ENCODE measurements around the gene UBE2K. TPM values are rescaled to one million over a fixed set of nuclear protein-coding genes. Genes with fewer than 3 reads are reported as not detected.
"Not testable (repeated sequence)": the region's sequence is repeated elsewhere in the genome, so short reads cannot be mapped to it uniquely, and the experiment has no call there.

UBE2K gene
- total RNA-seq, 2 donors from 2014 or later = 25.6 to 30.3 TPM

DNA sequence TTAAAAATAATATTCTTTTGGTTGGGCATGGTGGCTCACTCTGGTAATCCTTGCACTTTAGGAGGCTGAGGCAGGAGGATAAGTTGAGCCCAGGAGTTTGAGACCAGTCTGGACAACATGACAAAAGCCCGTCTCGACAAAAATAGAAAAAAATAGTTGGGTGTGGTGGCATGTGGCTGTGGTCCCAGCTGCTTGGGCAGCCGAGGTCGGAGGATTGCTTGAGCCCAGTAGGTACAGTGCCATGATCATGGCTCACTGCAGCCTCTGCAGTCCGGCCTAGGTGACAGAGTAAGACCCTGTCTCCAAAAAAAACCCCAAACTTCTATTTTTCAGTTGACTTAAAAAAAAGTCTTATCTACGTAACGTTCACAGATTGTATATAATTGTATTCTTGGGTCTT, 23.9 kb downstream of the UBE2K start:
- Histone ChIP-seq H3K36me3 (no peaks in the 10 kb centered on the region), H3K4me3 (no peak overlapping the region), H3K4me1 (replicated peaks) (no peaks in the 10 kb centered on the region), H3K27ac (no peak overlapping the region), H3K9me3 (no peaks in the 10 kb centered on the region), H3K27me3 (replicated peaks; ENCODE audit: insufficient read depth) (no peaks in the 10 kb centered on the region)
- no peak for TF ChIP-seq POLR2A (IDR thresholded peaks at IDR 0.05)
- no peak for TF ChIP-seq POLR2AphosphoS5 (IDR thresholded peaks at IDR 0.05)
- no peak for DNase-seq (ENCODE audit: low spot score)
- WGBS = 67% methylated on average over 7 of the region's 7 CpGs
- intact Hi-C loops (cut with DNase I) = no loop called here

GRCh38 chr4:39729557-39729956, 31.6 kb downstream of the UBE2K start:
- WGBS = 66% methylated on average over 4 of the region's 4 CpGs
- Histone ChIP-seq H3K9me3 (no peaks in the 10 kb centered on the region), H3K36me3 (no peaks in the 10 kb centered on the region), H3K27me3 (replicated peaks; ENCODE audit: insufficient read depth) (no peaks in the 10 kb centered on the region), H3K4me1 (replicated peaks) (no peaks in the 10 kb centered on the region), H3K27ac (no peak overlapping the region), H3K4me3 (no peak overlapping the region)
- no peak for DNase-seq (ENCODE audit: low spot score)
- intact Hi-C loops (cut with DNase I) = no loop called here
- TF ChIP-seq POLR2A (IDR thresholded peaks at IDR 0.05) (no peak), POLR2AphosphoS5 (IDR thresholded peaks at IDR 0.05) (no peak), CTCF (IDR thresholded peaks at IDR 0.05) (no peak)

DNA sequence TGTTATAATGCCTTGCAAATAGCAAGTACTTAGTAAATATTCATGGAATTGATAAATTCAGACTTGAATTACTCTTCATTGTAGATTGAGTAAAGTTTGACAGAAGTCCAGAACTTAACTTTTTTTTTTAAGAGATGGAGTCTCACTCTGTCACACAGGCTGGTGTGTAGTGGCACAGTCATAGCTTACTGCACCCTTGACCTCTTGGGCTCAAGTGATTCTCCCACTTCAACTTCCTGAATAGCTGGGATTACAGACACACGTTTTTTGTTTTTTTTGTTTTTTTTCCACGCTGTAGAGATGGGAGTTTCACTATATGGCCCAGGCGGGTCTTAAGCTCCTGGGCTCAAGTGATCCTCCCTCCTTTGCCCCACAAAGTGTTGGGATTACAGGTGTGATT, 32.1 kb downstream of the UBE2K start:
- H3K27ac ChIP-seq = no peak overlapping the region
- 81% methylated on average over 3 of the region's 3 CpGs for WGBS
- TF ChIP-seq POLR2AphosphoS5 (IDR thresholded peaks at IDR 0.05) (no peak), POLR2A (IDR thresholded peaks at IDR 0.05) (no peak), CTCF (IDR thresholded peaks at IDR 0.05) (no peak)
- intact Hi-C loops (cut with DNase I) = no loop called here
- no peaks in the 10 kb centered on the region for H3K4me1 ChIP-seq (replicated peaks)
- DNase-seq (ENCODE audit: low spot score) = no peak
- H3K9me3 ChIP-seq = no peaks in the 10 kb centered on the region
- no peaks in the 10 kb centered on the region for H3K36me3 ChIP-seq
- no peak overlapping the region for H3K4me3 ChIP-seq
- H3K27me3 ChIP-seq (replicated peaks; ENCODE audit: insufficient read depth) = no peaks in the 10 kb centered on the region

GRCh38 chr4:39731908-39732307, 34.0 kb downstream of the UBE2K start:
- no peaks in the 10 kb centered on the region for H3K9me3 ChIP-seq
- H3K4me1 ChIP-seq (replicated peaks) = no peaks in the 10 kb centered on the region
- WGBS = 91% methylated on average over 2 of the region's 2 CpGs
- TF ChIP-seq POLR2A (IDR thresholded peaks at IDR 0.05) (no peak), CTCF (IDR thresholded peaks at IDR 0.05) (no peak)
- no peak overlapping the region for H3K4me3 ChIP-seq
- intact Hi-C loops (cut with DNase I) = no loop called here
- no peaks in the 10 kb centered on the region for H3K27me3 ChIP-seq (replicated peaks; ENCODE audit: insufficient read depth)
- DNase-seq (ENCODE audit: low spot score) = no peak
- no peak overlapping the region for H3K27ac ChIP-seq
- no peaks in the 10 kb centered on the region for H3K36me3 ChIP-seq

DNA sequence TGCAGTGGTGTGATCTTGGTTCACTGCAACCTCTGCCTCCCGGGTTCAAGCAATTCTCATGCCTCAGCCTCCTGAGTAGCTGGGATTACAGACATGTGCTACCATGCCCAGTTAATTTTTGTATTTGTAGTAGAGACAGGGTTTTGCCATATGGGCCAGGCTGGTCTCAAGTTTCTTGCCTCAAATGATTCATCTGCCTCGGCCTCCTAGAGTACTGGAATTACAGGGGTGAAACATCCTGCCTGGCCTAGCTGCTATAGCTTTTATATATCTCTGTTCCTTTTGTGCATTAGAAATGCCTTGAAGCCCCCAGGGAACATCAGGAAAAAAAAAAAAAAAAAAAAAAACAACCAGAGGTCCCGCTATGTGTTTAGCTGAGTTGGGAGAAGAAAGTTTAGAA, 34.8 kb downstream of the UBE2K start:
- Histone ChIP-seq H3K4me1 (replicated peaks) (no peaks in the 10 kb centered on the region), H3K4me3 (no peak overlapping the region), H3K27ac (no peak overlapping the region), H3K36me3 (no peaks in the 10 kb centered on the region), H3K9me3 (no peaks in the 10 kb centered on the region), H3K27me3 (replicated peaks; ENCODE audit: insufficient read depth) (no peaks in the 10 kb centered on the region)
- TF ChIP-seq POLR2AphosphoS5 (IDR thresholded peaks at IDR 0.05) (no peak), CTCF (IDR thresholded peaks at IDR 0.05) (no peak), POLR2A (IDR thresholded peaks at IDR 0.05) (no peak)
- intact Hi-C loops (cut with DNase I) = no loop called here
- no peak for DNase-seq (ENCODE audit: low spot score)
- 96% methylated on average over 3 of the region's 3 CpGs for WGBS

GRCh38 chr4:39739591-39739990, 41.7 kb downstream of the UBE2K start:
- 92% methylated on average over 10 of the region's 10 CpGs for WGBS

More at GRCh38 chr4:39739591-39739990, 41.7 kb downstream of the UBE2K start:
- H3K27me3 ChIP-seq (replicated peaks; ENCODE audit: insufficient read depth); H3K27ac ChIP-seq; H3K9me3 ChIP-seq; H3K36me3 ChIP-seq; H3K4me3 ChIP-seq; DNase-seq (ENCODE audit: low spot score); intact Hi-C loops (cut with DNase I); H3K4me1 ChIP-seq (replicated peaks): not testable (repeated sequence)
